PC-9 (cell line): ENCODE measurements around the gene SHISA5.

ENCODE experiments used
- CTCF ChIP-seq: fragments of 200-600 bp; sonication (generic); conservative IDR thresholded peaks from 2 replicates; pipeline ENCODE4 v1.6.1; 2017; ENCODE audit warnings: mixed run types, antibody characterized with exemption, mild to moderate bottlenecking, moderate library complexity
- EZH2 ChIP-seq: fragments of 200-600 bp; sonication (generic); IDR thresholded peaks from 2 replicates; pipeline ENCODE4 v1.8.0; 2017; ENCODE audit warnings: antibody characterized with exemption, low read depth

- TF ChIP-seq CTCF (no peak), EZH2 (no peak)
Observed at GRCh38 chr3:48439820-48440589, 64.0 kb downstream of the SHISA5 start, which contains the start of the genes CCDC51 and TMA7.
